IMR-90 (cell line): ENCODE data around the gene SOX12. TPM values are rescaled to one million over a fixed set of nuclear protein-coding genes. Genes with fewer than 3 reads are reported as not detected.

ENCODE experiments used
- ATAC-seq: fragments of 200-7000 bp; cut with Tn5 transposase; 2 replicates; pipeline ENCODE4 v1.9.1; 2020; ENCODE audit warnings: low read depth, mild to moderate bottlenecking, moderate library complexity
- BruUV-seq: library from RNA; stranded (reverse); fragments of 400-500 nt; replicated peaks from 2 replicates; lab custom pipeline; 2021; lab: Mats Ljungman, UMichigan
- CTCF ChIA-PET: fragments of 300-600 bp; formaldehyde crosslinking; extraction: SDS; loops from one replicate; lab custom pipeline; 2021; ENCODE audit warnings: antibody characterized with exemption; lab: Yijun Ruan, JAX
- POLR2A ChIA-PET: fragments of 300-600 bp; sonication (Branson Sonifier 250); formaldehyde crosslinking; loops from one replicate; lab custom pipeline; 2022; ENCODE audit warnings: antibody characterized with exemption; ENCODE audit not compliant: unreplicated experiment; lab: Charles Lee
- DNase-seq: peaks from one replicate; pipeline ENCODE4 v3.0.0; 2013
- H2AFZ ChIP-seq: replicated peaks from 2 replicates; pipeline ENCODE3; 2013; ENCODE audit warnings: low read length, mild to moderate bottlenecking; ENCODE audit not compliant: poor library complexity
- H2AK5ac ChIP-seq: 2 replicates; pipeline ENCODE4 v1.6.1; 2013; ENCODE audit warnings: low read depth, low read length, inconsistent platforms
- H2AK9ac ChIP-seq: replicated peaks from 2 replicates; pipeline ENCODE3; 2013; ENCODE audit warnings: mild to moderate bottlenecking, low read depth, low read length, moderate library complexity; ENCODE audit not compliant: poor library complexity
- H2BK120ac ChIP-seq: 2 replicates; pipeline ENCODE4 v1.6.1; 2013; ENCODE audit warnings: low read depth, low read length, inconsistent platforms
- H2BK15ac ChIP-seq: 3 replicates; pipeline ENCODE4 v1.6.1; 2013; ENCODE audit warnings: low read depth, low read length, inconsistent platforms
- H2BK20ac ChIP-seq: 2 replicates; pipeline ENCODE4 v1.6.1; 2013; ENCODE audit warnings: low read depth, mild to moderate bottlenecking, inconsistent platforms, low read length, moderate library complexity
- H2BK5ac ChIP-seq: 2 replicates; pipeline ENCODE4 v1.6.1; 2013; ENCODE audit warnings: mild to moderate bottlenecking, low read depth, low read length, inconsistent platforms; ENCODE audit not compliant: poor library complexity, severe bottlenecking
- H3K14ac ChIP-seq: replicated peaks from 2 replicates; pipeline ENCODE4 v1.6.1; 2013; ENCODE audit warnings: low read depth, low read length, inconsistent platforms
- H3K18ac ChIP-seq: 2 replicates; pipeline ENCODE4 v1.6.1; 2013; ENCODE audit warnings: low read depth, low read length, control low read depth
- H3K23ac ChIP-seq: 2 replicates; pipeline ENCODE4 v1.6.1; 2013; ENCODE audit warnings: low read depth, low read length, inconsistent platforms
- H3K27ac ChIP-seq: 2 replicates; pipeline ENCODE4 v1.5.1; 2013; ENCODE audit warnings: mild to moderate bottlenecking, control low read depth, low read length; ENCODE audit not compliant: insufficient read depth
- H3K27me3 ChIP-seq: 2 replicates; pipeline ENCODE4 v1.6.1; 2013; ENCODE audit warnings: low read length; ENCODE audit not compliant: control insufficient read depth, insufficient read depth
- H3K36me3 ChIP-seq: 2 replicates; pipeline ENCODE4 v1.6.1; 2013; ENCODE audit warnings: low read length, mixed read lengths; ENCODE audit not compliant: control insufficient read depth, insufficient read depth
- H3K4ac ChIP-seq: 2 replicates; pipeline ENCODE4 v1.6.1; 2013; ENCODE audit warnings: low read depth, low read length, inconsistent platforms
- H3K4me1 ChIP-seq: 2 replicates; pipeline ENCODE4 v1.6.1; 2013; ENCODE audit warnings: low read length, mixed read lengths; ENCODE audit not compliant: control insufficient read depth, insufficient read depth
- H3K4me2 ChIP-seq: 2 replicates; pipeline ENCODE4 v1.6.1; 2013; ENCODE audit warnings: low read depth, mild to moderate bottlenecking, control low read depth, low read length, moderate library complexity
- H3K4me3 ChIP-seq: 2 replicates; pipeline ENCODE4 v1.5.1; 2013; ENCODE audit warnings: low read depth, mild to moderate bottlenecking, control low read depth, low read length, moderate library complexity; ENCODE audit not compliant: insufficient read depth
- H3K56ac ChIP-seq: 2 replicates; pipeline ENCODE4 v1.6.1; 2013; ENCODE audit warnings: low read length, inconsistent platforms; ENCODE audit not compliant: insufficient read depth; ENCODE audit errors: extremely low read depth
- H3K79me1 ChIP-seq, 2 experiments: 2 replicates each; pipeline ENCODE4 v1.6.1; 2013; ENCODE audit warnings: low read length in 2 of 2, inconsistent platforms in 1 of 2, low read depth in 1 of 2
- H3K9ac ChIP-seq: 2 replicates; pipeline ENCODE4 v1.6.1; 2013; ENCODE audit warnings: low read depth, low read length, control low read depth
- H3K9me1 ChIP-seq: 2 replicates; pipeline ENCODE4 v1.6.1; 2013; ENCODE audit warnings: low read length, inconsistent platforms; ENCODE audit not compliant: insufficient read depth
- H3K9me3 ChIP-seq: 2 replicates; pipeline ENCODE4 v1.6.1; 2013; ENCODE audit warnings: low read length; ENCODE audit not compliant: control insufficient read depth, insufficient read depth
- H4K20me1 ChIP-seq: 2 replicates; pipeline ENCODE4 v1.6.1; 2013; ENCODE audit warnings: low read length, inconsistent platforms; ENCODE audit not compliant: insufficient read depth
- H4K5ac ChIP-seq: 2 replicates; pipeline ENCODE4 v1.6.1; 2013; ENCODE audit warnings: mild to moderate bottlenecking, low read depth, low read length, control low read depth
- H4K8ac ChIP-seq, 2 experiments: 2 replicates each; pipeline ENCODE4 v1.6.1; 2013; ENCODE audit warnings: low read depth in 2 of 2, low read length in 2 of 2, control low read depth in 1 of 2, inconsistent platforms in 1 of 2
- H4K91ac ChIP-seq: 2 replicates; pipeline ENCODE4 v1.6.1; 2013; ENCODE audit warnings: low read depth, low read length, inconsistent platforms; ENCODE audit not compliant: insufficient read depth
- CEBPB ChIP-seq: IDR thresholded peaks from 2 replicates; pipeline ENCODE4 v1.6.1; 2012; ENCODE audit warnings: low read depth, low read length, improper control_type of control experiment
- CHD1 ChIP-seq: IDR thresholded peaks from 2 replicates; pipeline ENCODE4 v1.6.1; 2012; ENCODE audit warnings: low read depth, low read length, improper control_type of control experiment
- CTCF ChIP-seq: conservative IDR thresholded peaks from 2 replicates; pipeline ENCODE4 v1.5.1; 2012; ENCODE audit warnings: mild to moderate bottlenecking, low read depth, low read length, improper control_type of control experiment
- ELK1 ChIP-seq: fragments of 150-350 bp; IDR thresholded peaks from 2 replicates; pipeline ENCODE4 v1.6.1; 2016; ENCODE audit warnings: low read depth, mild to moderate bottlenecking, low read length, moderate library complexity, borderline replicate concordance
- FOS ChIP-seq: fragments of 150-350 bp; IDR thresholded peaks from 2 replicates; pipeline ENCODE4 v1.6.1; 2016; ENCODE audit warnings: low read depth, low read length
- MAFK ChIP-seq: IDR thresholded peaks from 2 replicates; pipeline ENCODE4 v1.6.1; 2012; ENCODE audit warnings: low read depth, low read length, improper control_type of control experiment
- NFE2L2 ChIP-seq: fragments of 150-350 bp; IDR thresholded peaks from 2 replicates; pipeline ENCODE4 v1.6.1; 2016; ENCODE audit warnings: low read depth, mild to moderate bottlenecking, low read length
- POLR2A ChIP-seq: IDR thresholded peaks from 2 replicates; pipeline ENCODE4 v1.6.1; 2012; ENCODE audit warnings: mild to moderate bottlenecking, low read depth, low read length
- RCOR1 ChIP-seq: IDR thresholded peaks from 2 replicates; pipeline ENCODE4 v1.6.1; 2012; ENCODE audit warnings: mild to moderate bottlenecking, low read length, improper control_type of control experiment; ENCODE audit not compliant: insufficient replicate concordance
- SMC3 ChIP-seq: fragments of 150-350 bp; IDR thresholded peaks from 2 replicates; pipeline ENCODE4 v1.6.1; 2016; ENCODE audit warnings: low read depth, mild to moderate bottlenecking, antibody characterized with exemption, low read length, moderate library complexity
- dilution Hi-C: fragments of 300-500 bp; cut with HindIII; formaldehyde crosslinking; loops from one replicate; pipeline ENCODE4 v1.14.3; 2018; ENCODE audit warnings: low sequenced_read_pairs; ENCODE audit not compliant: unreplicated experiment
- in situ Hi-C: fragments of 300-500 bp; cut with MboI; formaldehyde crosslinking; loops from 3 replicates; pipeline ENCODE4 v1.14.3; 2019; ENCODE audit warnings: low sequenced_read_pairs, inconsistent platforms, mixed read lengths
- intact Hi-C: fragments of 100-400 bp; cut with micrococcal nuclease; formaldehyde crosslinking; loops from 2 replicates; pipeline ENCODE4 v1.10.0; 2022
- polyA plus RNA-seq, 3 experiments: library from polyadenylated mRNA; depleted of rRNA; stranded (reverse); fragments of >200 nt; gene quantifications; 2 replicates each; pipeline ENCODE4 v1.2.3, GENCODE V29; 2012; ENCODE audit warnings: low replicate concordance in 1 of 3
- total RNA-seq: library from RNA; depleted of rRNA; stranded (reverse); fragments of >200 nt; gene quantifications from 2 replicates; pipeline ENCODE4 v1.2.3, GENCODE V29; 2012

The SOX12 gene
- total and polyA plus RNA-seq, 2 of the 4 experiments (the other 2 are of a cell fraction): 1.1 to 6.2 TPM

DNA sequence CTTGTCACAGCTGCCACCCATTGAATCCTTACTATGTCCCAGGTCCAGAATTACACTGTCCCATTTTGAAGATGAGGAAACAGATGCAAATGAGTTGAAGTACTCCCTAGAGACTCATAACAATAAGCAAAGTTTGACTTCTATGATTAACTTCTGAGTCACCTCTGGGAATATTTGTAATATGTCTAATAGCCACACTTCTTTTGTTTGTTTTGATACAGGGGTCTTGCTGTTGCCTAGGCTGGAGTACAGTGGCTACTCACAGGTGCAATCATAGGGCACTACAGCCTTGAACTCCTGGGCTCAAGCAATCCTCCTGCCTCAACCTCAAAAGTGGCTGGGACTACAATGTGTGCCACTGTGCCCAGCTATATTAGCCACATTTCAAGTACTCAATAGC is 11.4 kb upstream of the SOX12 start:
- H3K36me3 ChIP-seq: no peaks in the 10 kb centered on the region
- peak; percentile 83 for DNase-seq
- H3K4me3 ChIP-seq: no peak overlapping the region
- H2BK5ac ChIP-seq: no peak overlapping the region
- H3K4me2 ChIP-seq: no peak overlapping the region
- H4K5ac ChIP-seq: no peak overlapping the region
- no peak overlapping the region for H3K56ac ChIP-seq
- BruUV-seq: no TSS peak
- H3K9me1 ChIP-seq: peaks cover 1% of the 10 kb centered on the region; the same call in 1 of the 2 replicates
- H3K79me1 ChIP-seq: peaks cover 0 to 2% of the 10 kb centered on the region in 2 experiments; a peak in 1 of 4 replicates
- no peaks in the 10 kb centered on the region for H4K20me1 ChIP-seq
- no peak overlapping the region for H3K27ac ChIP-seq
- H2BK20ac ChIP-seq: no peak overlapping the region
- no peak overlapping the region for H2AK5ac ChIP-seq
- in situ Hi-C loops (no loop called here), intact Hi-C loops (no loop called here), dilution Hi-C loops (no loop called here)
- no peak overlapping the region for H2BK120ac ChIP-seq
- H3K27me3 ChIP-seq: no peaks in the 10 kb centered on the region
- no peak overlapping the region for H2BK15ac ChIP-seq
- H3K9ac ChIP-seq: no peak overlapping the region
- H2AK9ac ChIP-seq: no peak overlapping the region
- H3K4me1 ChIP-seq: peaks cover 16% of the 10 kb centered on the region
- no peak overlapping the region for H4K8ac ChIP-seq
- H3K4ac ChIP-seq: no peak overlapping the region
- H3K14ac ChIP-seq: no peak overlapping the region
- TF ChIP-seq CEBPB (peak; percentile 66), FOS (peak; percentile 75), ELK1 (no peak), NFE2L2 (no peak), CTCF (no peak), CHD1 (no peak), SMC3 (no peak), MAFK (no peak), RCOR1 (peak; percentile 90), POLR2A (no peak)
- no peak overlapping the region for H3K23ac ChIP-seq
- no peaks in the 10 kb centered on the region for H3K9me3 ChIP-seq
- no peak overlapping the region for H2AFZ ChIP-seq
- ChIA-PET POLR2A (no interaction called here), CTCF (interaction anchor here (0.8 kb wide), 1 partner anchor 18 kb away, joined by 3 read pairs; no protein-coding TSS in a partner anchor)
- ATAC-seq: no peak
- no peak overlapping the region for H4K91ac ChIP-seq
- no peak overlapping the region for H3K18ac ChIP-seq
